ENCODE data around the gene TMEM132C.

Gene TMEM132C

GRCh38 chr12:128338386-128339125, 71.6 kb downstream of the TMEM132C start:
- DNase-seq (ENCODE audit: low read depth in 2 of 2, low spot score in 1 of 2) = no peak

- no peak for DNase-seq (ENCODE audit: low read depth in 2 of 2, low spot score in 1 of 2)
Measured at GRCh38 chr12:128339126-128339520, 72.2 kb downstream of the TMEM132C start.

GRCh38 chr12:128339631-128340030, 72.7 kb downstream of the TMEM132C start:
- DNase-seq (ENCODE audit: low read depth in 2 of 2, low spot score in 1 of 2) = no peak

GRCh38 chr12:128353301-128353700, 86.3 kb downstream of the TMEM132C start:
- DNase-seq (ENCODE audit: low read depth in 2 of 2, low spot score in 1 of 2) = no peak

GRCh38 chr12:128356547-128356946, 89.6 kb downstream of the TMEM132C start:
- no peak for DNase-seq (ENCODE audit: low read depth in 2 of 2, low spot score in 1 of 2)

- no peak for DNase-seq (ENCODE audit: low read depth in 2 of 2, low spot score in 1 of 2)
Measured at GRCh38 chr12:128361400-128361995, 94.5 kb downstream of the TMEM132C start.

GRCh38 chr12:128365032-128365431, 98.1 kb downstream of the TMEM132C start:
- no peak for DNase-seq (ENCODE audit: low read depth in 2 of 2, low spot score in 1 of 2)

GRCh38 chr12:128365651-128366231, 98.8 kb downstream of the TMEM132C start:
- DNase-seq (ENCODE audit: low read depth in 2 of 2, low spot score in 1 of 2) = no peak

GRCh38 chr12:128367961-128368360, 101.0 kb downstream of the TMEM132C start:
- no peak for DNase-seq (ENCODE audit: low read depth in 2 of 2, low spot score in 1 of 2)

GRCh38 chr12:128381541-128381940, 114.6 kb downstream of the TMEM132C start:
- no peak for DNase-seq (ENCODE audit: low read depth in 2 of 2, low spot score in 1 of 2)

GRCh38 chr12:128381946-128382345, 115.0 kb downstream of the TMEM132C start:
- DNase-seq (ENCODE audit: low read depth in 2 of 2, low spot score in 1 of 2) = no peak

- DNase-seq (ENCODE audit: low read depth in 2 of 2, low spot score in 1 of 2) = no peak
Measured at GRCh38 chr12:128382946-128383345, 116.0 kb downstream of the TMEM132C start.

GRCh38 chr12:128383357-128383937, 116.5 kb downstream of the TMEM132C start:
- DNase-seq (ENCODE audit: low read depth in 2 of 2, low spot score in 1 of 2) = no peak

GRCh38 chr12:128385736-128386135, 118.8 kb downstream of the TMEM132C start:
- DNase-seq (ENCODE audit: low read depth in 2 of 2, low spot score in 1 of 2) = no peak

GRCh38 chr12:128387811-128388422, 120.9 kb downstream of the TMEM132C start:
- no peak for DNase-seq (ENCODE audit: low read depth in 2 of 2, low spot score in 1 of 2)

- DNase-seq (ENCODE audit: low read depth in 2 of 2, low spot score in 1 of 2) = peak in 1 of 2 donors; percentile 10
Measured at GRCh38 chr12:128388461-128389000, 121.6 kb downstream of the TMEM132C start.

- DNase-seq (ENCODE audit: low read depth in 2 of 2, low spot score in 1 of 2) = no peak
Measured at GRCh38 chr12:128393346-128393745, 126.4 kb downstream of the TMEM132C start.

- DNase-seq (ENCODE audit: low read depth in 2 of 2, low spot score in 1 of 2) = no peak
Measured at GRCh38 chr12:128394137-128394536, 127.2 kb downstream of the TMEM132C start.

- DNase-seq (ENCODE audit: low read depth in 2 of 2, low spot score in 1 of 2) = no peak
Measured at GRCh38 chr12:128399253-128399652, 132.3 kb downstream of the TMEM132C start.

GRCh38 chr12:128402486-128403243, 135.7 kb downstream of the TMEM132C start:
- DNase-seq (ENCODE audit: low read depth in 2 of 2, low spot score in 1 of 2) = no peak

GRCh38 chr12:128408669-128409068, 141.7 kb downstream of the TMEM132C start:
- no peak for DNase-seq (ENCODE audit: low read depth in 2 of 2, low spot score in 1 of 2)

All from stimulated activated CD8-positive, alpha-beta memory T cell treated with anti-CD3 and anti-CD28 coated beads, Interleukin-4, amount 100 ng/mL, for 1 hour (primary cell).